ENCODE results near the gene PHKB.
"Not testable (repeated sequence)": the region's sequence is repeated elsewhere in the genome, so short reads cannot be mapped to it uniquely, and the experiment has no call there.

PHKB gene

GRCh38 chr16:47519037-47519436, 57.9 kb downstream of the PHKB start:
- DNase-seq = no peak

- no peak for DNase-seq
These were observed 58.4 kb downstream of the PHKB start for GRCh38 chr16:47519546-47519945.

GRCh38 chr16:47519996-47520679, 59.0 kb downstream of the PHKB start:
- DNase-seq = no peak

- no peak for DNase-seq
These were observed 62.3 kb downstream of the PHKB start for GRCh38 chr16:47523342-47524006.

GRCh38 chr16:47524007-47524405, 62.9 kb downstream of the PHKB start:
- DNase-seq = no peak

- DNase-seq = no peak
These were observed 67.3 kb downstream of the PHKB start for GRCh38 chr16:47528431-47528830.

- no peak for DNase-seq
These were observed 72.7 kb downstream of the PHKB start for GRCh38 chr16:47533744-47534292.

GRCh38 chr16:47538472-47538871, 77.3 kb downstream of the PHKB start:
- no peak for DNase-seq

GRCh38 chr16:47539707-47540670, 78.9 kb downstream of the PHKB start:
- not testable (repeated sequence) for DNase-seq

- not testable (repeated sequence) for DNase-seq
These were observed 80.0 kb downstream of the PHKB start for GRCh38 chr16:47541135-47541534.

- not testable (repeated sequence) for DNase-seq
These were observed 83.1 kb downstream of the PHKB start for GRCh38 chr16:47544255-47544654.

GRCh38 chr16:47551185-47551584, 90.1 kb downstream of the PHKB start:
- DNase-seq = not testable (repeated sequence)

- not testable (repeated sequence) for DNase-seq
These were observed 90.6 kb downstream of the PHKB start for GRCh38 chr16:47551767-47552166.

GRCh38 chr16:47553853-47554564, 92.9 kb downstream of the PHKB start:
- no peak for DNase-seq

GRCh38 chr16:47554587-47554986, 93.5 kb downstream of the PHKB start:
- DNase-seq = not testable (repeated sequence)

GRCh38 chr16:47561286-47561685, 100.2 kb downstream of the PHKB start:
- DNase-seq = no peak

- no peak for DNase-seq
These were observed 101.2 kb downstream of the PHKB start for GRCh38 chr16:47562366-47562765.

- DNase-seq = no peak
These were observed 104.3 kb downstream of the PHKB start for GRCh38 chr16:47565454-47565853.

- no peak for DNase-seq
These were observed 106.2 kb downstream of the PHKB start for GRCh38 chr16:47567321-47567720.

- no peak for DNase-seq
These were observed 107.2 kb downstream of the PHKB start for GRCh38 chr16:47568351-47568750.

- DNase-seq = no peak
These were observed 109.9 kb downstream of the PHKB start for GRCh38 chr16:47571049-47571448.

GRCh38 chr16:47571711-47572110, 110.6 kb downstream of the PHKB start:
- DNase-seq = no peak

Data from activated T-cell treated with anti-CD3 and anti-CD28 coated beads for 4 hours (primary cell).